ENCODE data around the gene CSPG4. TPM values are rescaled to one million over a fixed set of nuclear protein-coding genes. Genes with fewer than 3 reads are reported as not detected.
A peak's percentile ranks its signal among the peaks of the same experiment; 100 is the strongest.

CSPG4 gene
- total RNA-seq, 1 experiment from 2014 or later, result 2.0 TPM

GRCh38 chr15:75739791-75740190 lies 27.1 kb upstream of the CSPG4 start:
- H3K4me1 ChIP-seq (ENCODE audit: insufficient read depth, low read length), result no peaks in the 10 kb centered on the region; the same call in 1 of the 2 replicates
- H2BK20ac ChIP-seq (ENCODE audit: low read depth, low read length, poor library complexity, severe bottlenecking), result no peak overlapping the region
- H2BK12ac ChIP-seq (ENCODE audit: insufficient read length, low read depth, low read length), result no peak overlapping the region
- no peak overlapping the region for H3K27ac Mint-ChIP-seq
- no peak overlapping the region for H3K14ac ChIP-seq (ENCODE audit: insufficient read depth, low read length)
- H3K4me1 Mint-ChIP-seq, result peaks cover 21 to 25% of the 10 kb centered on the region in 2 experiments
- H3T11ph ChIP-seq (ENCODE audit: low read length), result no peak overlapping the region
- peaks cover 8% of the 10 kb centered on the region; the same call in 1 of the 2 replicates for H3K27me3 ChIP-seq (ENCODE audit: insufficient read depth, low read length)
- H3K18ac ChIP-seq (ENCODE audit: insufficient read length, low read depth, low read length), result no peak overlapping the region
- no peak overlapping the region for H3K4ac ChIP-seq (ENCODE audit: low read depth, low read length)
- H3K23ac ChIP-seq (ENCODE audit: insufficient read length, low read depth, low read length), result no peak overlapping the region
- no peaks in the 10 kb centered on the region for H3K79me2 ChIP-seq (ENCODE audit: insufficient read depth, low read length)
- peaks cover 35% of the 10 kb centered on the region for H3K27me3 Mint-ChIP-seq (ENCODE audit: low read depth)
- peaks cover 18 to 24% of the 10 kb centered on the region in 2 experiments for H3K9me3 Mint-ChIP-seq
- no peak overlapping the region for H2AFZ ChIP-seq (ENCODE audit: low read length)
- H3K56ac ChIP-seq (ENCODE audit: insufficient read length, low read depth, low read length), result no peak overlapping the region
- H2BK15ac ChIP-seq (ENCODE audit: low read depth, low read length), result no peak overlapping the region
- no peak overlapping the region for H4K5ac ChIP-seq (ENCODE audit: insufficient read length, low read depth, low read length)
- H3K36me3 Mint-ChIP-seq (ENCODE audit: insufficient read depth in 1 of 3, low read depth in 3 of 3), result peaks cover 6 to 15% (median 11%) of the 10 kb centered on the region in 3 experiments; a peak in 6 of 7 replicates
- H3K4me2 ChIP-seq (ENCODE audit: insufficient read depth, insufficient read length, low read length), result no peak overlapping the region
- no peak for DNase-seq
- H3K9me3 ChIP-seq (ENCODE audit: control insufficient read depth, low read depth, low read length), result no peaks in the 10 kb centered on the region
- no peak overlapping the region for H3K27ac ChIP-seq (ENCODE audit: insufficient read length, low read depth, low read length)
- no CpG with 5 or more reads among the region's 5 CpGs for WGBS (ENCODE audit: extremely low coverage, insufficient read length, low lambda C conversion rate)
- H4K20me1 ChIP-seq (ENCODE audit: control insufficient read depth, insufficient read depth, insufficient read length), result no peaks in the 10 kb centered on the region
- no peak overlapping the region for H2AK5ac ChIP-seq (ENCODE audit: insufficient read length, low read length)
- H3K23me2 ChIP-seq (ENCODE audit: insufficient read length, low read depth, low read length, poor library complexity, severe bottlenecking), result peaks cover 13% of the 10 kb centered on the region
- H3K9ac ChIP-seq (ENCODE audit: extremely low read depth, insufficient read length, low read length), result no peak overlapping the region
- H4K8ac ChIP-seq (replicated peaks; ENCODE audit: insufficient read length, low read depth, low read length), result no peak overlapping the region
- no peak overlapping the region for H2BK120ac ChIP-seq (ENCODE audit: low read depth, low read length, poor library complexity, severe bottlenecking)
- no peak overlapping the region for H4K91ac ChIP-seq (ENCODE audit: insufficient read length, low read depth, low read length)
- no peak overlapping the region for H2BK5ac ChIP-seq (ENCODE audit: insufficient read length, low read length)
- H3K4me3 Mint-ChIP-seq, result peak overlapping the region; percentile 80 to 93; a peak in 3 of 5 replicates
- TF ChIP-seq CTCF (conservative IDR thresholded peaks at IDR 0.05), result no peak
- H3K79me1 ChIP-seq (ENCODE audit: insufficient read depth, low read depth, low read length, poor library complexity, severe bottlenecking), result no peaks in the 10 kb centered on the region

Measured in H9 (cell line).